ENCODE results near the gene HSD17B4.

HSD17B4 gene

DNA sequence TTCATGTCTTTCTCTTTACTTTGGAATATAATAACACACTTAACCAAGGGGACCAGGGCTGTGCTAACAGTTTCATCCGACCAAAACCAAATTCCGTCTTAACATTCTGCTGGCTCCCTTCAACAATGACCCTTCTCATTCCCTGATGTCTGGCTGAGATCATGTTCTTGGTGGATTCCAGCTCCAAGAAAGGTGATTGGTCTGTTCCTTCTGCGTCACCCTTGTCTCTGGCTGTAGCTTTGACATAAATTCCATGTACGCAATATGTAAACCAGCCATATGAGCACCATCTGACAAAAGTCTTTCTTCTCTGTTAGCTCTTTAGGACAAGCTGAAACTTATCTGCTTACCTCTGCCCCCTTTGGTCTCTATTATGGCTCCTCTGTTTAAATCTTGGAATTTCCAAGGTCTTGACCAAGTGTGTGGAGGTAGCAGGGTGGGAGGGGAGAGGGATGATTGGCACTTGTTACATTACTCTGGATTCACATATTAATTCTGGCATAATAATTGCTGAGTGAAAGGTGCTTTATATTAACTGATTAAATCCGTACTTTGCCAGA is 45.7 kb upstream of the HSD17B4 start:
- Histone ChIP-seq H3K79me2 (ENCODE audit: low read length) (no peaks in the 10 kb centered on the region), H3K9me3 (ENCODE audit: insufficient read depth, low read length) (no peaks in the 10 kb centered on the region), H2AFZ (ENCODE audit: low read depth, low read length) (no peak overlapping the region), H3K27me3 (ENCODE audit: low read depth, low read length) (no peaks in the 10 kb centered on the region), H3K4me3 (ENCODE audit: low read length) (no peak overlapping the region), H3K27ac (ENCODE audit: low read length) (no peak overlapping the region), H3K36me3 (replicated peaks; ENCODE audit: low read depth, low read length) (no peaks in the 10 kb centered on the region), H4K20me1 (ENCODE audit: insufficient read depth, low read length) (no peaks in the 10 kb centered on the region), H3K4me1 (ENCODE audit: low read length) (peaks cover 66% of the 10 kb centered on the region), H3K4me2 (ENCODE audit: low read length) (no peak overlapping the region), H3K9ac (ENCODE audit: low read length) (no peak overlapping the region)
- TF ChIP-seq, protein P1, sequence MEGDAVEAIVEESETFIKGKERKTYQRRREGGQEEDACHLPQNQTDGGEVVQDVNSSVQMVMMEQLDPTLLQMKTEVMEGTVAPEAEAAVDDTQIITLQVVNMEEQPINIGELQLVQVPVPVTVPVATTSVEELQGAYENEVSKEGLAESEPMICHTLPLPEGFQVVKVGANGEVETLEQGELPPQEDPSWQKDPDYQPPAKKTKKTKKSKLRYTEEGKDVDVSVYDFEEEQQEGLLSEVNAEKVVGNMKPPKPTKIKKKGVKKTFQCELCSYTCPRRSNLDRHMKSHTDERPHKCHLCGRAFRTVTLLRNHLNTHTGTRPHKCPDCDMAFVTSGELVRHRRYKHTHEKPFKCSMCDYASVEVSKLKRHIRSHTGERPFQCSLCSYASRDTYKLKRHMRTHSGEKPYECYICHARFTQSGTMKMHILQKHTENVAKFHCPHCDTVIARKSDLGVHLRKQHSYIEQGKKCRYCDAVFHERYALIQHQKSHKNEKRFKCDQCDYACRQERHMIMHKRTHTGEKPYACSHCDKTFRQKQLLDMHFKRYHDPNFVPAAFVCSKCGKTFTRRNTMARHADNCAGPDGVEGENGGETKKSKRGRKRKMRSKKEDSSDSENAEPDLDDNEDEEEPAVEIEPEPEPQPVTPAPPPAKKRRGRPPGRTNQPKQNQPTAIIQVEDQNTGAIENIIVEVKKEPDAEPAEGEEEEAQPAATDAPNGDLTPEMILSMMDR (IDR thresholded peaks at IDR 0.05; ENCODE audit: low read depth, low read length), result no peak
- TF ChIP-seq EZH2phosphoT487 (IDR thresholded peaks at IDR 0.05; ENCODE audit: low read depth), result no peak

DNA sequence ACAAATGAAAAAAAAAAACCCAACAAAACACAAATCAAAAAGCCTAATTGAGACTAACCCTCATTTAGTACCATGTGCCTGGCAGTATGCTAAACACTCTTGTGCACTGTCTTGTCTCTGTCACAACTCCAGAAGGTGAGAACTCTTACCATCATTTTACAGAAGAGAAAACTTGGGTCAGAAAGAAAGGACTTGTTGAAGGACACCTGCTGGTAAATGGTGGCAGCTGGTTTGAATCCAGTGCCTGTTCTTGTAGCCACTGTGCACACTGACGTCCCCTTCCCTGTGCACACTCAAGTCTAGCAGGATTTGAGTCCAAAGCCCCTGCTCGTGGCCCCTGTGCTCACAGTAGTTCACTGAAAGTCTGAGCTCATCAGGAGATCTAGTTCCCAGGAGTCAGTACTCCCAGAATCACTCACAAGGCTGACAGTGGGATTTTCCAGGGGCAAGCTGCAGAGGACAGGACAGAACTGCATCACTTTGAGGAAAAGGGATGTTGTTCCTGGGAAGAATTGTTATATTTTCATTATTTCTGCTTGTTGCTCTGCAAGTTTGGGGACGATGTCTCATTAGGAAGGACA is 43.0 kb upstream of the HSD17B4 start:
- TF ChIP-seq EZH2phosphoT487 (IDR thresholded peaks at IDR 0.05; ENCODE audit: low read depth), result no peak
- TF ChIP-seq, protein P1 (IDR thresholded peaks at IDR 0.05; ENCODE audit: low read depth, low read length), result peak; percentile 46
- Histone ChIP-seq H3K27me3 (ENCODE audit: low read depth, low read length) (no peaks in the 10 kb centered on the region), H3K27ac (ENCODE audit: low read length) (no peak overlapping the region), H3K4me1 (ENCODE audit: low read length) (peaks cover 69% of the 10 kb centered on the region), H3K9me3 (ENCODE audit: insufficient read depth, low read length) (no peaks in the 10 kb centered on the region), H3K36me3 (replicated peaks; ENCODE audit: low read depth, low read length) (no peaks in the 10 kb centered on the region), H3K9ac (ENCODE audit: low read length) (no peak overlapping the region), H3K4me2 (ENCODE audit: low read length) (peak overlapping the region; percentile 2; the same call in 1 of the 2 replicates), H3K79me2 (ENCODE audit: low read length) (no peaks in the 10 kb centered on the region), H4K20me1 (ENCODE audit: insufficient read depth, low read length) (no peaks in the 10 kb centered on the region), H2AFZ (ENCODE audit: low read depth, low read length) (no peak overlapping the region), H3K4me3 (ENCODE audit: low read length) (no peak overlapping the region)

DNA sequence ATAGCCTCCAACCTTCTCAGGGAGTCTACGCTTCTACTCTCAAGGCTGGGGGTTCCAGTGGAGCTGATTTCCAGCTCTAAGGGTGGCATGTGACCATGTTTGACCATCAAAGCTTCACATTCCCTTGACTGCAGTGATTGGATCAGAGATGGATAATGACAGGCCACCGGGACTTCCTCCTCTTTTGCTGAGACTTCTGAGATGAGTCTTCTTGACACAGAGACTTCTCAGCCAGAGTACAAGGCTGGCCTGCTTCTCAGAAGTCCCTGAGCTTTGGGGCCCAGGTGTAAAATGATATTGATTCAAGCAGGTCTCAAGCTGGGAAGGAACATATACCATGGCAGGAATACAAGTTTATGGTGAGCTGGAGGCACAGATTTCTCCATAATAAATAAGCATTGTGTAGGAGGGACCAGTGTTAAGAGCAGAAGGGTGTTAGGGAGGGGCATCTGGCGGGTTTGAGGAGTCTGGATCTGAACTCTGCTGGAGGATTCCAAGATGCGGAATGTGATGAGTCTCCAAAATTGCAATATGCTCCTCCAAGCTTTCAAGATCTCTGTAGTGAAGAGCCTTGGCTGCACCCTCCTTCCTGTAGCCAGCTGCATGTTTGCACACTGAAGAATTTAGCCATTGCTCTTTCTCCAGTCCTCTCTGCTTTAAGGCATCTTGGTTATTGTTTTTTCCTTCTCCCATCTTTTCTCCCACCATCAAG is 41.7 kb upstream of the HSD17B4 start:
- no peaks in the 10 kb centered on the region for H3K27me3 ChIP-seq (ENCODE audit: low read depth, low read length)
- H3K9me3 ChIP-seq (ENCODE audit: insufficient read depth, low read length), result no peaks in the 10 kb centered on the region
- H3K9ac ChIP-seq (ENCODE audit: low read length), result peak overlapping the region; percentile 5; the same call in 1 of the 2 replicates
- no peaks in the 10 kb centered on the region for H4K20me1 ChIP-seq (ENCODE audit: insufficient read depth, low read length)
- peak overlapping the region; percentile 85 for H3K4me2 ChIP-seq (ENCODE audit: low read length)
- no peaks in the 10 kb centered on the region for H3K79me2 ChIP-seq (ENCODE audit: low read length)
- H3K4me3 ChIP-seq (ENCODE audit: low read length), result no peak overlapping the region
- H3K4me1 ChIP-seq (ENCODE audit: low read length), result peaks cover 69% of the 10 kb centered on the region
- no peak overlapping the region for H3K27ac ChIP-seq (ENCODE audit: low read length)
- TF ChIP-seq, protein P1 (IDR thresholded peaks at IDR 0.05; ENCODE audit: low read depth, low read length), result no peak
- no peak for TF ChIP-seq EZH2phosphoT487 (IDR thresholded peaks at IDR 0.05; ENCODE audit: low read depth)
- H2AFZ ChIP-seq (ENCODE audit: low read depth, low read length), result no peak overlapping the region
- H3K36me3 ChIP-seq (replicated peaks; ENCODE audit: low read depth, low read length), result no peaks in the 10 kb centered on the region
